Measurements from ENCODE around the gene GALNT14.

Gene GALNT14

GRCh38 chr2:30968660-30969397, 169.4 kb downstream of the GALNT14 start:
- no peak for DNase-seq

GRCh38 chr2:30966786-30967185, 171.5 kb downstream of the GALNT14 start:
- no peak for DNase-seq

GRCh38 chr2:30965022-30965531, 173.2 kb downstream of the GALNT14 start:
- no peak for DNase-seq

GRCh38 chr2:30964334-30965005, 173.8 kb downstream of the GALNT14 start:
- no peak for DNase-seq

GRCh38 chr2:30963184-30963583, 175.1 kb downstream of the GALNT14 start:
- no peak for DNase-seq

GRCh38 chr2:30960213-30960612, 178.0 kb downstream of the GALNT14 start:
- DNase-seq, result no peak

- DNase-seq, result no peak
Observed at GRCh38 chr2:30959653-30960052, 178.6 kb downstream of the GALNT14 start.

GRCh38 chr2:30958918-30959265, 179.3 kb downstream of the GALNT14 start:
- DNase-seq, result no peak

- no peak for DNase-seq
Observed at GRCh38 chr2:30958193-30958917, 179.9 kb downstream of the GALNT14 start.

GRCh38 chr2:30957591-30957990, 180.6 kb downstream of the GALNT14 start:
- no peak for DNase-seq

- no peak for DNase-seq
Observed at GRCh38 chr2:30956995-30957394, 181.2 kb downstream of the GALNT14 start.

- DNase-seq, result no peak
Observed at GRCh38 chr2:30955516-30956132, 182.6 kb downstream of the GALNT14 start.

- no peak for DNase-seq
Observed at GRCh38 chr2:30950339-30950738, 187.9 kb downstream of the GALNT14 start.

GRCh38 chr2:30949435-30949834, 188.8 kb downstream of the GALNT14 start:
- DNase-seq, result no peak

GRCh38 chr2:30948857-30949256, 189.4 kb downstream of the GALNT14 start:
- no peak for DNase-seq

- DNase-seq, result no peak
Observed at GRCh38 chr2:30948130-30948529, 190.1 kb downstream of the GALNT14 start.

GRCh38 chr2:30947686-30948085, 190.6 kb downstream of the GALNT14 start:
- DNase-seq, result no peak

- no peak for DNase-seq
Observed at GRCh38 chr2:30942419-30942818, 195.8 kb downstream of the GALNT14 start.

GRCh38 chr2:30940839-30941238, 197.4 kb downstream of the GALNT14 start:
- no peak for DNase-seq

GRCh38 chr2:30939364-30939763, 198.9 kb downstream of the GALNT14 start:
- DNase-seq, result no peak

- DNase-seq, result no peak
Observed at GRCh38 chr2:30938196-30938595, 200.0 kb downstream of the GALNT14 start.

- DNase-seq, result no peak
Observed at GRCh38 chr2:30936977-30937376, 201.3 kb downstream of the GALNT14 start.

- DNase-seq, result no peak
Observed at GRCh38 chr2:30935795-30936194, 202.4 kb downstream of the GALNT14 start.

Data from CD4-positive, alpha-beta T cell treated with Interleukin-17A for 1 hour (primary cell).